NOMO-1 treated with dmso at 0.1 percent for 144 hours (cell line): ENCODE results near the gene PFKFB3.
"Not testable (repeated sequence)": the region's sequence is repeated elsewhere in the genome, so short reads cannot be mapped to it uniquely, and the experiment has no call there.

Experiments used
- DNase-seq: peaks from one replicate; lab custom pipeline; 2025; ENCODE audit not compliant: unreplicated experiment; lab: John Stamatoyannopoulos, UW

Gene PFKFB3

DNA sequence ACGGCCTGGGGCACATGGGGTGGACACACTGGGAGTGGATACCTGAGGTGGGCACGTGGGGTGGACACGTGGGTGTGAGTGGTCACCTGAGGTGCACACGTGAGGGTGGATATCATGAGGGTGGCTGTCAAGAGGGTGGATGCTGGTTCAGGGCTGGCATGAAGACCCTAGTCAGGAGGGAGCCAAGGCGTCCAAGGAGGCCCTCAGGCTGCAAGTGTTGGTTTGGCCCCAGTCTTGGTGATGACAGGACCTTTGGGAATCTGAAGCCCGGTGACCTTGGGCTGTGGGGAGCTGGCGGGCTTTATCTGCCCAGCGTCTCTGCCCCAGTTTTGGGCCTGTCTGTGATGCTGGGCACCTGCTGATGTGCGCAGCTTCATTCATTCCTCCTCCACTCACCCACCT, 24.9 kb upstream of the PFKFB3 start:
- DNase-seq: no peak

DNA sequence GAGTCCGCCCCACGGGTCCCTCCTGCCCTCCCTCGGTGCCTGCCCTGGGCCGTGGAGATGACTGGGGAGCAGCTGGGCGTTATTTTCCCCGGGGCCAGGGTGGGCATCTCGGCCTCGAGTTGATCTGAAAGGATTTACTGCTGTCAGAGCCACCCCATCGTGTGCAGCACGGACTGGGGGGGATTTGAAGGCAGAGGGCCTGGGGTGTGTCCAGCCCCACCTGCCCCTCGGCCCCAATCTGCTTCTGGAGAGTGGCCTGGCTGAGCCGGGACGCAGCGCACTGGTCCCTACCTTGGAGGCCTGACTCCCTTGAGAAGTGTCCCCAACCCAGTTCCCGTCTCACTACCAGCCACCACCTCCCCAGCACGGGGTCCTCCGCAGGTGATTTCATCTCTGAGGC, 24.2 kb upstream of the PFKFB3 start:
- DNase-seq: no peak

DNA sequence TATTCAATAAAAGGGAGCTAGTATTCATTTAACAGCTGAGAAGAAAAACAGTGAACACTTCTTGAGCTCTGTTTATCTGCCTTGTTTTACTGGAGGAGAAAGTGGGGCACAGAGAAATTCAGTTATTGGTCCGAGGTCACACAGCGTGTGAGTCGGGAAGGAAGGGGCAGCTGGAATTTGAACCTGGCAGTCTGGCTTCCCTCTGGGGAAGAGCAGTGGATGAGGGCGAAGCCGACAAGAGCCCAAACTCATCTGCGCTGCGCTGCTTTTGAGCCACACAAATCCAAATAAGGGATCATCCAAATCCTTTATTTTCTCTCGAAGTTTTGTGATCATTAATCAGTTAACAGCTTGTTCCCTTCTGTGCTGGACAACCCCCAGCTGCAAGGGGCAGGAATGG, 23.7 kb upstream of the PFKFB3 start:
- no peak for DNase-seq

DNA sequence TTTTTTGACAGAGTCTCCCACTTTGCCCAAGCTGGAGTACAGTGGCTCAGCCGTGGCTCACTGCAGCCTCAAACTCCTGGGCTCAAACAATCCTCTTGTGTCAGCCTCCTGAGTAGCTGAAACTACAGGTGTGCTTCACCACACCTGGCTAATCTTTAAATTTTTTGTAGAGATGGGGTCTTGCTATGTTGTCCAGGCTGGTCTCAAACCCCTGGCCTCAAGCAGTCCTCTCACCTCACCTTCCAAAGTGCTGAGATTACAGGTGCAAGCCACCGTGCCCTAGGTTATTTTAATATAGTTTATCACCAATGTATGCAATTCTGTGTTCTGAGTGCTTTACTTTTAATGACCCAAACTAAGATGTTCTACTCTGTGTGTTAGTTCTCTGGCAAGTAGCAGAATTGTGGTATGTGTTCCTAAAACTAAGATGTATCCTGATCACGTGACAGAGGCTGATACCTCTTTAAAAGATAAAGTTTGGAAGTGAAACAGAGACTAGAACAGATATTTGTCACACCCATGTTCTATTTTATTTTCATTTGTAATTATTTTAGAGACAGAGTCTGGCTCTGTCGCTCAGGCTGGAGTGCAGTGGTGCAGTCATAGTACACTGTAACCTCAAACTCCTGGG, 22.1 kb upstream of the PFKFB3 start:
- no peak for DNase-seq

DNA sequence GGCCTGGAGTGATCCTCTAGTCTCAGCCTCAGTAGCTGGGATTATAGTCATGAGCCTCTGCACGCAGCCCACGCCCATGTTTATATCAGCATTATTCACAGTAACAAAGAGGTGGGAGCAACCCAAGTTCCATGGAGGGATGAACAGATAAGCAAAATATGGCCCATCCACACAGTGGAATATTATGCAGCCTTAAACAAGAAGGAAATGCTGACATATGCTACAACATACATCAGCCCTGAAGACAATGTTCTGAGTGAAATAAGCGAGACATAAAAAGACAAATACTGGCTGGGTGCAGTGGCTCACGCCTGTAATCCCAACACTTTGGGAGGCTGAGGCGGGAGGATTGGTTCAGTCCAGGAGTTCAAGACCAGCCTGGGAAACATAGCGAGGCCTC, 21.5 kb upstream of the PFKFB3 start:
- DNase-seq: no peak

DNA sequence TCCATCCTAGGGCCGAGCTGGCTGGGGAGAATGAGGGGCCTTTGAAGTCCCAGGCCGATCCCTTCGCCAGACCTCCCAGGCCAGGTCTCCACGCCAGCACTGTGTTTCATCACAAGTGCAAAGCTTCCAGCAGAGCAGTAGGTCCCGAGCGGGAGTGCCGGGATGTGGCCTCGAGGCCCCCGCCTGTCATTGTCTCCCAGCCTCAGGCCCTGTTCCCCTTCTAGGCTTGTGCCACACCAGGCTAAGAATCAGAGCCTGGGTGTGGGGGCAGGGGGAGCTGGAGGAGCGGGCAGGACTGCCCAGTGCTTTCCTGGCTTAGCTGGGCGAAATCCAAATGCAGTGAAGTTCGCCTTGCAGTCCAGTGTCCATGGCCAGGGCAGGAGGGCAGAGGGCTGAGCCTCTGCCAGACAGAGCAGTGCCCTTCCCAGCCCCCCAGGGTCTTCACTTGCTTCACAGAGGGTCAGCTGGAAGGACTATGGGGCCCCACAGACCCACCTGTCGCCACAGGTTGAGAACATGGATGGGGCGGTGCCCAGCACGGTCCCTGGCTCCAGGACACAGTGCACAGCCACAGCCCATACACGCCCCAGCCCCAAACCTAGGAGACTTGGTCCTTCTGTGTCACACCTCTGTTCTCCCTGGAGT, 20.2 kb upstream of the PFKFB3 start:
- DNase-seq: no peak

DNA sequence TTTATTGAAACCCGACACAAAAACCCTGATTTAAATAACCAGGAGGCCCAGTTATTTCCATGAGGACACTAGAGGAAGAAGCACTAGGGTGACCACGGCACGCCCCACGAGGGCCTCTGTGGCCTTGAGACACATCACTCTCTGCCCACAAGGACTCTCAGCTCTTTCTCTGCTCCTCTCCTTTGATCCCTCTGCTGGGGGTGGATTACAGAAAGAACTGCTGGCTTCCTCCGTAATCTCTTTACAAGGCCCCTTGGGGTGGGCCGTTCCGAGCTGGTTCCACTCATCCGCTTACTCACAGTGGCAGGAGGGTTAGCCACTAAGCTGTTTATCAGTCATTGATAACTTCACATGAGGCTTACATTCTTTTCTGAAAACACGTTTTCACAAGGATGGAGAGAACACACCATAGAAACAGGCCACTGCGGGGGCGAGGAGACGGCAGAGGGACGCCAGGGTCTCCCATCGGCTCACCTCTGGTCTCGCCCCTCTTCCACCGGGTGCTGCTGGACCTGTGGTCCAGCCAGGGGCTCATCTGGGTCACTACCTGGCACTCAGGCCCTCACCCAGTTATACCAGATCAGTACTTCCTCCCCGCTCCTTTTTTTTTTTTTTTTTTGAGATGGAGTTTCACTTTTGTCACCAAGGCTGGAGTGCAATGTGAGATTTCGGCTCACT, 17.6 kb upstream of the PFKFB3 start:
- DNase-seq: no peak

DNA sequence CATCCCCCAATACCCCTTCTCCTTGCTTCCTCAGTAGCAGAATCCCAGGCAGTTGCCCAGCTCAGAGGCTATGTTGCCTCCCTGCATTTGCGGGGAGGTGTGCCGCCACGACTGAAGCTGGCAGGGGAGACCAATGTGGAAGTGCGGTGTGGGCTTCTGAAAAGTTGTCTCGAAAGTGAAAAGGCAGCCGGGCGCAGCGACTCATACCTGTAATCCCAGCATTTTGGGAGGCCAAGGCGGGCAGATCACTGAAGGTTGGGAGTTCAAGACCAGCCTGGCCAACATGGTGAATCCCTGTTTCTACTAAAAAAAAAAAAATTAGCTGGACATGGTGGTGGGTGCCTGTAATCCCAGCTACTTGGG, 15.9 kb upstream of the PFKFB3 start:
- no peak for DNase-seq

DNA sequence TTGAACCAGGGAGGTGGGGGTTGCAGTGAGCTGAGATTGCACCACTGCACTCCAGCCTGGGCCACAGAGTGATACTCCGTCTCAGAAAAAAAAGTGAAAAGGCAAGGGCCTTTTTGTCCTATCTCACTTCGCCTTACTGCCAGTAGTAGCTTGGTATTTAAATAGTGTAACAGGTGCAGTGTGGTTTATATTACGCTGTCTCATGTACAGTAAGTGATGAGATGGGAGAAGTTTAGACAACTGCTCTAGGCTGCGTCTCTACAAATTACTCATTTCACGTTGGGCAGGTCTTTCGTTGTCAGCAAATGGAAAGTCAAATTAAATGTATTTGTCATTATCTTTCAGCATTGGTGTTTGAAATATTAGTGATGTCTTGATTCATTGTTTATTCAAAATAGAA, 15.5 kb upstream of the PFKFB3 start:
- no peak for DNase-seq

DNA sequence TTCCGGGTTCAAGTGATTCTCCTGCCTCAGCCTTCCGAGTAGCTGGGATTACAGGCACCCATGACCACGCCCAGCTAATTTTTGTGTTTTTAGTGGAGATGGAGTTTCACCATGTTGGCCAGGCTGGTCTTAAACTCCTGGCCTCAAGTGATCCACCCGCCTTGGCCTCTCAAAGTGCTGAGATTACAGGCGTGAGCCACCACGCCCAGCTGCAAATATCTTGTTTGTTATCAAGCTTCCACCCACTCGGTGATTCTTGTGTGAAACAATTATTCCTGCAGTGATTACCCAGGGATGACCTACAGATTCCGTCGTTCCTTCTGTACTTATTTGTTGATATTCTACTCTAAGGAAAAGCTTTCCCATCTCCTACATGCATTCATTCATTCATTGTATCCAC, 12.7 kb upstream of the PFKFB3 start:
- not testable (repeated sequence) for DNase-seq

DNA sequence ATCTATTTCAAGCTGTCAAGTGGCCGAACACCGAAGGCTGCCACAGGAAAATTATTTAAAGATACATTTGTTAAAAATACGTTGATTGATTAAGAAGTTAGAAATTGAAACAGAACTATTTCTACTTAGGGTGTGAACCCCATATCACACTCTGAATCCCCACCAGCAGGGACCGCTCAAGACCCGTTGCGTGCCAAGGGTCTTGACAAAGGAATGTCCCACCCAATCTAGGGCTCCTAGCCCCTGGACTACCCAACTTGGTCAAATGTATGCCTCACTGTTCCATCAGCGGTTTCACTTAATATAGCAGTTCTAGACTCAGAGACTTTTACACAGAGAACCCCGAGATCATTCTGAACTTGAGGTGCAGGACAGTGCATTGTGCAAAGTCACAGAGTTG, 11.6 kb upstream of the PFKFB3 start:
- DNase-seq: no peak

DNA sequence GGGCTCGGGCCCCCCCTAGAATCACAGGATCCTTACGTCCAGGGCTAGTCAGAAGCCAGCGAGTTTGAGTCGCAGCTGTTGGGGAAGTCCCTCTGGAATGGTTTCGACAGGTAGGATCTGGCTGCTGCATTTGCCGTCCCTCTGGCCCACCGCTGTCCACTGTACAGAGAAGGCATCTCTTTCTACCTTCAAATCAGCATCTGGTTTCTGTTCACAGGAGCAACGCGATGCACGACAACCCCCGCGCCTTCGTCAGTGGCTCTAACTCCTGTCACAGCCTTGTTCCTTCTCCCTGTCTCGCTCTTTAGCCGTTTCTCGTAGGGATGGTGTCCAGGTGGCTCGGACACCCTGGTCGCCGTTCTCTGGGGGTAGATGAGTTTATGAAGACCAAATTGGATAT, 11.2 kb upstream of the PFKFB3 start:
- DNase-seq: no peak

DNA sequence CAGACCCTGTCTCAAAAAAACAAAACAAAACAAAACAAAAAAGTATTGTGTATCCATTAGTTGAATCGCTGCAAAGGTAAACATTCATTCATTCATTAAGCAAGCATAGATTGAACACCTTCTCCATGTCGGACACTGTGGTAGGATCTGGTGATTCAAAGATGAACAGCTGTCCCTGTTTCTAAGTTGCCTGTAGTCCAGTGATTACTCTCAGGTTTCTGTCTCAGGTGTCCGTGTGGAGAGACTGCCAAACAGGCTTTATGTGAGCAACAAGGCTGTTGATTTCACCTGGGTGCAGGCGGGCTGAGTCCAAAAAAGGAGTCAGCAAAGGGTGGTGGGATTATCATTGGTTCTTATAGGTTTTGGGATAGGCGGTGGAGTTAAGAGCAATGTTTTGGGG, 9.4 kb upstream of the PFKFB3 start:
- DNase-seq: not testable (repeated sequence)

DNA sequence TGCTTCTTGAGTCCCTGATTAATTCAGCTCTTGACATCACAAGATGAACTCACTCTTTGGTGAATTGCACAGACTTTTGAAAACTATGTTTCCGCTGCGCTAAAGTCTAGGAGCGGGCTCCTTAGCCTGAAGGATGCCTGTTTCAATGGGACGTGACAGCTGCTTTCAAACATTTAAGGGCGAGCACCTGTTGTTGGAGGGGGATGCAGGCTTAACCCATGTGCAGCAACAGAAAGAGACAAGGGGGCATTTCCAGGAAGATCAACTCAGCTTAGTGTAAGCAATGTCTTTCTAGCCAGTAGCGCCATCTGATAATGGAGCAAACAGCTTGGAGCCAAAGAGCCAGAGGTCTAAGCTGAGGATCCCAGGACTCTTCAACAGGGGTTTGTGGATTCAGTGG, 8.4 kb upstream of the PFKFB3 start:
- no peak for DNase-seq

DNA sequence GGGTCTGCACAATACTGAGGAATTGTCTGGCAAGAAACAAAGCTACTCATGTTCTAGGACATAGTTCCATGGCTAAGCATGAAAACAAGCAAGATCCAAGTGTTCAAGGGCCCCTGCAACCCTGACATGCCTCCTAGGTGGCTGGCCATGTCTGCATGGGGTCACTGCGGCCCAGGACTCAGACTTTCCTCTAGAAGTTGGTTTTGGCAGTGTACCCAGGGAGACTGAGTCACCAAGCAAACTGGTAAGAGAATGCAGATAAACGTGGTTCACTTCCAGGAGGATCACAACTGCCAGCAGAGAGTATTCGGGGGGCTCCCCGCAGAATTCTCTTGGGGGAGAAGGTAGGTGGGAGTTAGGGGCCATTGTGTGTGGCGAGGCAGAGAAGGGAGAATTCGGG, 7.4 kb upstream of the PFKFB3 start:
- no peak for DNase-seq

DNA sequence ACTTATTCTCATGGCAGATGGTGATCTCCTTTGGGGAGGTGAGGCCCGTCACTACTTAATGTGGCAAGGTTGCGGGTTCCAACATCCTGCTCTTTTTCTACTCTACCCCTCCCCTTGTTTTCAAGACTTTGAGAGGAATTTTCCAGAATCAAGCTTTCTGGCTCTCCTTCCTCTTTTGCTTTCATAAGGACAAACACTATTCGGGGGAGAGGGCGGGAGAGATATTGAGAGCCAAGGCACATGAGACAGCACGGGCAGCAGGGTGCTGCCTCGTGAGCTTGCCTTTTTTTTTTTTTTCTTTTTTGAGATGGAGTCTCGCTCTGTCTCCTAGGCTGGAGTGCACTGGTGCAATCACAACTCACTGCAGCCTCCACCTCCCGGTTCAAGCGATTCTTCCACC, 6.9 kb upstream of the PFKFB3 start:
- DNase-seq: no peak

DNA sequence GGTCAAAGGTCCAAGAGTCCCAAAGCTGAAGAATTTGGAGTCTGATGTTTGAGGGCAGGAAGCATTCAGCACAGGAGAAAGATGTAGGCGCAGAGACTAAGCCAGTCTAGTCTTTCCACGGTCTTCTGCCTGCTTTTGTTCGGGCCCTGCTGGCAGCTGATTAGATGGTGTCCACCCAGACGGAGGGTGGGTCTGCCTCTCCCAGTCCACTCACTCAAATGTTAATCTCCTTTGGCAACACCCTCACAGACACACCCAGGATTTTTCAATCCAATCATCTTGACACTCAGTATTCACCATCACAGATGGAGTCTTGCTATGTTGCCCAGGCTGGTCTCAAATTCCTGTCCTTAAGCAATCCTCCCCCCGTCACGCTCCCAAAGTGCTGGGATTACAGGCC, 6.2 kb upstream of the PFKFB3 start:
- not testable (repeated sequence) for DNase-seq

DNA sequence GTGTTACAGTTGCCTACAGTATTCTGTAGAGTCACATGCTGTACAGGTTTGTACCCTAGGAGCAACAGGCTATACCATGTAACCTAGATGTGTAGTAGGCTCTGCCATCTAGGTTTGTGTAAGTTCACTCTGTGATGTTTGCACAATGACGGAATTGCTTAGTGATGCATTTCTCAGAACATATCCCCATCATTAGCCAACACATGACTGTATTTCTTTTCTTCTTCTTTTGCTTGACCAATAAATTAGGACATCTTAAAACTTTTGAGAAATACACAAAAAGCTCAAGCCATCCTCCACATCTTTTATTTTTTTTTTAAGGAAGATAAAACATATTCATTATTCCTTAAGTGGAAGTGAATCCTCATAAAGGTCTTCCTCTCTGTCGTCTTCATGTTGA, 5.4 kb upstream of the PFKFB3 start:
- no peak for DNase-seq

DNA sequence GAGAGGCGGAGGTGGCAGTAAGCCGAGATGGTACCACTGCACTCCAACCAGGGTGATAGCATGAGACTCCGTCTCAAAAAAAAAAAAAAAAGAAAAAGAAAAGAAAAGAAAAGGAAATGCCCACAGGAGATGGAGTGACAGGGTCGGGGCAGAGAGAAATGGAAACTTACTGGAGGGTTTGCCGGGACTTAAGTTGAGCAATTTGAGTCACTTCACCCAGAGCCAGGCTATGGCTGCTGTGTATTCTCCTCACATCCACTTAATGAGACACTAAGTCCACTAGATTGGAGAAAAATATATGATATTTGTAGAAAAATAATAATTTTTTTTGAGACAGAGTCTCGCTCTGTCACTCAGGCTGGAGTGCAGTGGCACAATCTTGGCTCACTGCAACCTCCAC, 4.6 kb upstream of the PFKFB3 start:
- DNase-seq: no peak

DNA sequence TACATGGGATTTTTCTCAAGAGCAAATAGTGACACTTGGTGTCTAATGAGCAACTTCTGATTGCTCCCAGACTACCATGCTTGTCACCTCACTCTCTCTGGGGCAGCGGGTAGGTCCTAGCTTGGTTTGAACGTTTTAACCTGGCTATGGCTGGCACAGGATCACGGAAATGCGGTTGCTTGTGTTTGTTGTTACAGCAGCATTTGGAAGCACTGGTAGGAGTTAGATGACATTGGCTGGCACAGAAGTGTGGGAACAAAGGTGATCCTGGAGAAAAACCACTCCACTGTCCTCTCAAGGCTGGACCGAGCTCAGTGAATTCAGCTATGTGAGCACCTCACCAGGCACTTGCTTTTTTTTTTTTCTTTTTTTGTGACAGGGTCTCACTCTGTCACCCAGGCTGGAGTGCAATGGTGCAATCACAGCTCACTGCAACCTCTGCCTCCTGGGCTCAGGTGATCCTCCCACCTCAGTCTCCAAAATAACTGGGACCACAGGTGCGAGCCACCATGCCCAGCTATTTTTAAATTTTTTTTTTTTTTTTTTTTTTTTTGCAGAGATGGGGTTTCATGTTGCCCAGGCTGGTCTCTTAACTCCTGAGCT, 3.5 kb upstream of the PFKFB3 start:
- no peak for DNase-seq

DNA sequence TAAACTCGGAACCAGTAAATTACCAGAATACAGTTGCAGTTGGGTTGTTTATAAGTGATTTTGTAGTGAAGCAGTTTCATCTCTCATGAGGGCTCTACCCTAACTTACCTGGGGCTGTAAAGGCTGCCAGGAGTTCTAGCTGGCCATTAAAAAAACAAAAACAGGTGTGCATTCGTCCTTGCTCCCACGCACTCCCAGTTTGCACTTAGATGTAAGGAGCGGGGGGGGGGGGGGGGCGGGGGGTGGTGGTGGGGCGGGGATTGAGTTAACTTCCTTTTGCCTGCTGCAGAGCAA, 2.3 kb upstream of the PFKFB3 start:
- no peak for DNase-seq

DNA sequence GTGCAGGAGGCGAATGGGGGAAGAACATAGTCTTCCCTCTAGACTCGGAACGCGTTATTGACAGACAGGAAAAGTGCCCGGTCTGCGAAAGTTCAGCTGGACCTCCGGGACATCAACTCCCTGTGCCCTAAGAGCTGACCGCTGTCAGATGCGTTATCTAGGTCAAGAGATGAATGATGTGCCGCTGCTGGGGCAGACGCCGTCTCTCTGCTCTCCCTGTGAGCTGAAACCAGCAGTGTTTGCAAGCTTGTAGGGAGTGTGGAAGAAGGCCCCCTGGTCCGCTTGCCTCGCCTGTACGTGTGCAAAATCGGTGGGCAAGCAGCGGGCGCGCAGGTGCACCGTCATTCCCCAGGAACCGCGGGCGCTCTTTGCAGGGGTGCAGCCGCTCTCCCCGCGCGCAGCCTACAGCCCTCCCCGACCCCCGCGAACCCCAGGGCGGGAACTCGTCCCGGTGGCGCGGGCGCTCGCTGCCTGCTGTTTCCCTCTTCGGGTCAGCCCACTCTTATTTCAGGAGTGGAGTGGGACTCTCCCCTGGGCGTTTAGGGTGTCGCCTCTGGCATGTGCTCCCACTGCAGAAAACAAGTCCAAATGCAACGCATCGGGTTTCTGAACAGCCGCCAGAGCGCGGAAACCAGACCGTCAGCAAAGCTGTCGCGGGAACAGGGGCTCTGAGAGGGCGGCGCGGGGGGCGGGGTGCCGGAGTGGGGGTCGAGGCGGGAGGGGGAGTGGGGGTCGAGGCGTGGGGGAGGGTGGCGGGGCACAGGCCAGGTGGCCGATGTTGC, 1.8 kb upstream of the PFKFB3 start:
- DNase-seq: no peak
